ENCODE data around the gene ABCE1.
"Not testable (repeated sequence)": the region's sequence is repeated elsewhere in the genome, so short reads cannot be mapped to it uniquely, and the experiment has no call there.

Gene ABCE1

DNA sequence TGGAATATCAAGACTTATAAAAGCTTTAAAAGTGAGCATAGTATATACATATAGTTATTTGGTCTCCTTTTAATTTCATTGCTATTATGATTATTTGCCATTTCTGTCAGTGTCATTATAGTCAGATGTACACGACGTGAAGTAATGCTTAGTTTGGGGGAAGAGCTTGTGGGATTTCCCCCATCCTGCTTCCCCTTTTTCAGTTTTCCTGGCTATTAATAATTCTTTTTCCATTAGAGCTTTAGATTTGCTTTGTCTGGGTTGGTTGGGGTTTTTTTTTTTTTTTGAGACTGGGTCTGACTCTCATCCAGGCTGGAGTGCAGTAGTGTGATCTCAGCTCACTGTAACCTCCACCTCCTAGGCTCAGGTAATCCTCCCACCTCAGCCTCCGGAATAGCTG is 5.4 kb downstream of the ABCE1 start:
- DNase-seq: no peak

DNA sequence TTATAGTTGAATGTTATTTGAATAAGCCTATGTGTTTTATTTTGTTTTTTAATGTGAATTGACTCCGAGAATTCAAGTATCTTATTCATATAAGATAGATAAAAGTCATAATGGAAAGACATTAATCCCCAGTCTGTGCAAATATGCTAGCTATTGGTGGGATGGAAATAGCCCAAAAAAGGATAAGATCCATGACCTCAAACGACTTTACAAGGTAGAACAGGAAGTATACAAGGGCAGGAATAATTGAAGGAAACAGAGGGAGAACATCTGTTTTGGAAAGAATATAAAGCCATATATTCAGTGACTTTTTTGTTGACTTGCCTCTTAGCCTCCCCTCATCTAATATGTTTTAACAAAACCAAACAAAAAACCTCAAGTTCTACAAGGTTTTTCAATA is 9.0 kb downstream of the ABCE1 start:
- no peak for DNase-seq

DNA sequence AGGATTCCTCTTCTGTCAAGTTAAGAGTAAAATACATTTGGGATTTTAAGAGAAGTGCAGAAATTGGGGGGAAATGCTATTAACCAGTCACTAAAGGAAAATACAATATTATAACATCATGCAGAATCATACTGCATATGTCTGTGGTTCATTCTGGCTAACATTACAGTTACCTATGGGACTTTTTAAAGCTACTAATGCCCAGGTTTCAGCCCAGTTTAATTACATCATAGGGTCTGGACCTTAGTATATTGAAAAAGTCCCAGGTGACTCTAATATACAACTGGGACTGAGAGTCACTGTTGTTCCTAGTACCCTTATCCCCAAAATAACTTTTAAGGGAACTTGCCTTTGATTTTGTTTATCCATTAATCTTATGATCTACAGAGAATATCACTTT is 10.0 kb downstream of the ABCE1 start:
- no peak for DNase-seq

DNA sequence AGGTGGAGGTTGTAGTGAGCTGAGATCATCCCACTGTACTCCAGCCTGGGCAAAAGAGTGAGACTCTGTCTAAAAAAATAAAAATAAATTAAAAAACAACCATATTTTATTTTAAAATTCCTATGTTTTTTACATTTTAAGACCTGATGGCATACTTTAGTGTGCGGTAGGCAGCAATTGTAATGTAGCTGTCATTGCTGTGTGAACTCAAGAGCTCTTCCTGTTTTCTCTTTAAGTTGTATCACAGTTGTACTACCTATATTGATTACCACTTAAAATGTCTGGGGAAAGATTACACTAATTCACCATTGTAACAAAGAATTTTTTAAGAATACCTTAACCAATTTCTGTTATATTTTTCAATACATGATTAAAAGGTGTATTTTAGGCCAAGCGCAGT is 27.3 kb downstream of the ABCE1 start:
- DNase-seq: no peak

DNA sequence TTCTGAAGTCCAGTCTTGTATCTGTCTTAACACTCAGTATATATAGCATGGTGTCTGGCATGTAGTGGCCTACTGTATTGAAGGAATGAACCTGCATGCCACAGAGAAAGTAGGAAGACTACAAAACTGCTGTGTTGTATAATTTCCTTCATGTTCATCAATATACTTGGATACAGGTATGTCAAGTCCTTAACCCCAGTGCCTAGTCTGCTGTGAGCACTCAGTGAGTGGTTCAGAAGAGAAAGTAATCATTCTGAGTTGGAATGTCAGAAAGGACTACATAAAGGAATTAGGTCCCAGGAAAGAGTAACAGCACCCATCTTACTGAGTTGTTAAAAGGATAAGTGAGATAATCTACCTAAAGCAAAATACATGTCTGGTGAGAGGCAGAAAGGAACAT is 32.0 kb downstream of the ABCE1 start:
- DNase-seq: no peak

DNA sequence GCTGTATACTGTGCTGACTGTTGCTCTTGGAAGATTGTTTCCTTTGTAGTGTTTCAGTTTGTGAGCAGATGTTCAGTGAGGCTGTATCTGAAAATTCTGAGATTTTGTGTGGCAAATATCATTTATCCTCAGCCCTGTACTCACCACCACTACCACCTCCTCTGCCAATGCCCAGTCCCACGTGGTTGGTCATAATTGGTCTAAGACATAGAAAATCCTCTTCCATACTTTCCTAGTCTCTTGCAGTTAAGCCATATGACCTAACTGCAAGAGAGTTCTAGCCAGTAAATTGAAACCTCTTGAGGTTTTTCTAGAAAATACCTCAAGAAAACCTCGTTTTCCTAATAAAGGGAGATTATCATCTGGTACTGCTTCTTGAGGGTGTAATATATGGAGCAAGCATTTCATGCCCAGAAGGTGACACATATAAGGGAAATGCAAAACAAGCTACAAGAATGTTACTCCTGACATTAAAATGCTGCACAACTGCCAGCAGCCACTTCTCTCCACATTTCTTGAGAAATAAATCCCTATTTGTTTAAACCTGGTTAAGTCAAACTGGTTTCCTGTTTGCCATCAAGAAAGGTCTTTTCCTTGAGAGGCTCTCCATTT is 32.8 kb downstream of the ABCE1 start:
- no peak for DNase-seq

DNA sequence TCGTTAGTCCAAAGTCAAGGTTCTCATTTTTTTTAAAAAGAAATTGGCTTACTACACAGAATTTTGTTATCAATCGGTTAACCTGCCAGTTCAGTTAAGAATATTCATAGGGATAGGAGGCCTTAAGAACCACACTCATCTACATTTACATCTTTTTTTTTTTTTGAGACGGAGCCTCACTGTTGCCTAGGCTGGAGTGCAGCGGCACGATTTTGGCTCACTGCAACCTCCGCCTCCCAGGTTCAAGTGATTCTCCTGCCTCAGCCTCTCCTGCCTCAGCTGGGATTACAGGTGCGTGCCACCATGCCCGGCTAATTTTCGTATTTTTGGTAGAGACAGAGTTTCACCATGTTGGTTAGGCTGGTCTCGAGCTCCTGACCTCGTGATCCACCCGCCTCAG is 33.7 kb downstream of the ABCE1 start:
- no peak for DNase-seq

DNA sequence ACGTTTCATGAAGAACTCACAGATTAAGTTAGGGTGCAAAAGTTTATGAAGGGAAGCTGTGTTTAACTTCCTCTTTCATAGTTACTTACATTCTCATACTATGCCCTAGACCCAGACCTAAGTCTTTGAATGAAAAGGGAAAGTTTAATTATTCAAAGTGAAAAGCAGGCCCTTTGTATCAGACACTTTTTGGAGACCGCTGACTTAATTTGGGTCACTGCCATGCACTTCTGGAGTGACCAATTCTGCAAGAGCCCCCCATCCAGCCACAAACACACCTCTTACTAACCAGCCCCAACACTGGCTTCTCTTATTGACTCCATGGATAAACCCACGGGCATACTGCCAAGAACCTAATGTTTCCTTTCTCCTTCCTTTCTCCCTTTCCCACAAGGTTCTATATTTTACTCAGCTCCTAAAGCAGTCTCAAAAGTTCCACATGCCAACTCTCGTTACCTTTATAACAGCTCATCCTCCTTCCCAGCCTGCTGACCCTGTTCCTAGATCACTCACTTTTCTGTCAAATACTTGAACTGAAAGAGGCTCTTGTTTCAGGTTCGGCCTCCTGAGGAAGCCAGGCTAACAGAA is 34.5 kb downstream of the ABCE1 start:
- peak; percentile 30 for DNase-seq

DNA sequence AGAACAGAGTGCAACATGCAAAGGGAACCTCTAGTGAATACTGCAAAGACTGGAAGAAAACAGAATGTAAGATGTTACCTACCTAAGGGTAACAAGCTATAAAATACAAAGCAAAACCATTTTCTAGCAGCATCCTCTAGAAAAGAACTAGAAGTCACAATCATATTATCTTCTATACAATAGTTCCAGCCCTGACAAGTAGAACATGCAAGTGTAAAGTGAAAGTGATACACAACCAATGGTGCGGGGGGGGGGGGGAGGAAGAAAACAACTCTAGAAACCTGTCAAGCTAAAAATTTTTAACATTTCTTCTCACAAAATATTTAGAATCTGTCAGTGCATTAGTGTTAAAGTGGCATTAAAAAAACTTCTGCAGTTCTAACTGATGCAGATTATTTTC is 38.1 kb downstream of the ABCE1 start:
- not testable (repeated sequence) for DNase-seq

DNA sequence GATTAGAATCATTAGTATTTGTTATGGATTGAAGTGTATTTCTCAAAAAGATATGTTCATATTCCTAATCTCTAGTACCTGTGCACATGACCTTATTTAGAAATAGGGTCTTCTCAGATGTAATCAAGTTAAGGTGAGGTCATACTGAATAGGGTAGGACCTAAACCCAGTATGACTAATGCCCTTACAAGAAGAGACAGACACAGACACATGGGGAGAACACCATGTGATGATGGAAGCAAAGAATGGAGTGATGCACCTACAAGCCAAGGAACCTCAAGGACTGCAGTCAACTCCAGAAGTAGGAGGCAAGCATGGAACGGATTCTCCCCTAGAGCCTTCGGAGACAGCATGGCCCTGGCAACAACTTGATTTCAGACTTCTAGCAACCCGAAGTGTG is 50.9 kb downstream of the ABCE1 start:
- no peak for DNase-seq

DNA sequence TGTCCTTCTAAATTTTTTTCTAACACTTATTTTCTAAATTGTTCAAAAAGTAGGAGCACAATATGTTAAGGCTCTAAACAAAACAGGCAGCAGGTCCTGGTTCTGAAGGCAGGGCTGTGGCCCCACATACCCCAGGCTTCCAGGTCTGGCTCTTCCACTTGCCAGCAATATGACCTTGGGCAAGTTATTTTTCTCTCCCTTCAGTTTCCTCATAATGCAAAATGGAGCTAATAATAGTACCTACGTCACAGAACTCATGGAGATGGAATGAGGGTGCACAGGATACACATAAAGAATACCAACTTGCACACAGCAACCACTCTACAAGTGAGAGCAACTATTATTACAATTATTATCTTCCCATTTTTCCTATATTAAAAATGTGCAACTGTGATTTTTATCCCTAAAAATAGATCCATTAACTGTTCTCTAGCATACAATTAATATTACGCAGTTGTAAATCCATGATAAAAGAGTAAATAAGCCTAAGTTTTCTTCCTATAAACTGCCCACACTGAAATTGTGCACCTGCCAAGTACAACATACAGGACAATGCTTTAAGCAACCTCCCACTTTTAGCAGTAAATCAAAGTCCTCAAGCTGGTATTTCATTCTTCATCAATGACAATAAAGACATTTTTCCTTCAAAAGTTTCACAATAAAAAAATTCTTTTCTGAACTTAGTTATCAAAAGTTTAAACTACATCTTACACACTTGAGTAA is 55.2 kb downstream of the ABCE1 start:
- no peak for DNase-seq

DNA sequence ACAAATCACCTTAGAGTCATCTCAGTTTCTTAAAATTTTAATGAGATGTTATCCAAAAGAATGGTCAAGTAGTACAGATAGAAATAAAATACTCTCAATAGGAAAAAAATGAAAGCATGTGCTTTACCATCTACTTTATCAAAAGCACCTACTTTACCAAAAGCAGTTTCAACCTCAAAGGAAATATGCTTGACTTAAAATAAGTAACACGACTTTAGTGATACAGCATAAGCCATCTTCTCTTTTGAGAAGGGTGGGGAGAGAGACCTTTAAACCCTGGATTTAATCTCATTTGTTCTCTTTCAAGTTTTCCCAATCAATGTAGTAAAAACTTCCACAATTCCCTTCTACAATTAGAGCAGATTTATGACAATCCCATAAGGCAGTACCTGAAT is 55.8 kb downstream of the ABCE1 start:
- no peak for DNase-seq

DNA sequence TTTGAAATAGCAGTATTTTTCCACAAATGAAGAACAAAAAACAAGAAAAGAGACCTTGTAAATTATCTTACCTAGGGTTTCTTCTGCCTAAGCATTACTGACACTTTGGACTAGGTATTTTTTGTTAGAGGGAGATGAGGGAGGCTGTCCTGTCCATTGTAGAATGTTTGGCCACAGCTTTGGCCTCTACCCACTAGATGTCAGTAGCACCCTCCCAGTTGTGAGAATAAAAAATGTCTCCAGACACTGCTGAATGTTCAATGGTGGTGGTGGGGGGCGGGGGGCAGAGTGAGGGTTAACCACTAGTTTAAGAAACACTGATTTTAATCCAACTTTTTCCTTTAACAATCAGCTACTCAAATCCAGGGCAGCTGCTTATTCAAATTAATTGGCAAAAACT is 56.5 kb downstream of the ABCE1 start:
- DNase-seq: no peak

DNA sequence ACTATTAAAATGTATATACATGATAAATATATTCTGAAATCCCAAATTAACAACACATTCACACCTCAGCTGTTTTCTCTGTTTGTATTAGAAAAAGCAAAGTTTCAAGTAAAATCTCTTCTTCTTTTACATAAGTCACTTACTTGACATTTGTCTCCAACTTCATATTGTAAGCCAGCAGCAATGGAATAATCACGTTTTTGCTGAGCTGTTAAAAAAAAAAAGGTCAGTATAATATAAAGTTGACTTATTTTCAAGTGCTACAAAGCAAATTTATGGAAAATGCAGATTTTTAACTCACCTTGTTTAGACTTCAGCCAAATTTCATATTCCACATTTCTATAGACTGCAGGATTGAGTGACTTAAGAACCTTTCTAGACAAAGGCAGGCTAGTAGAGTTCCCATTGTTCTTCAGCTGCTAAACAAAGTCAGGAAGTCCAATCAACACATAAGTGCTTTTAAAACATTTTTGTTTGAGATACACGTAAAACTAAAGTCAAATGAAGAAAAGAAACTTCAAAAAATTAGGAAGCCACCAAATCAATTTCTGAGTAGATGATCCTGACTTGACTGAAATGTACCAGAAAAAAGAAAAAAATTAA is 57.3 kb downstream of the ABCE1 start:
- no peak for DNase-seq

DNA sequence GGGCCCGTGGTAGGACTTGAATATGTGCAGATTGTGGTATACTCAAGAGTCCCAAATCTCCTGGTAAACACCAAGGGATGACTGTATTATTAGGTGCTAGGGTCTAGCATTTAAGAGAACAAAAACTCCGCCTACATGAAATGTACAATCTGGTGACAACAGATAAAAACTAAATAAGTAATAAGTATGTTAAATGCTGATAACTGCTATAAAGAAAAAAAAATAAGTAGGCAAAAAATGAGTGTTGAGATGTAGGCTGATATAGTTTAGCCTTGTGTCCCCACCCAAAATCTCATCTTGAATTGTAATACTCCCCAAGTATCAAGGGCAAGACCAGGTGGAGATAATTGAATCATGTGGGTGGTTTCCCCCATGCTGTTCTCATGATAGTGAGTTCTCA is 58.9 kb downstream of the ABCE1 start:
- no peak for DNase-seq

DNA sequence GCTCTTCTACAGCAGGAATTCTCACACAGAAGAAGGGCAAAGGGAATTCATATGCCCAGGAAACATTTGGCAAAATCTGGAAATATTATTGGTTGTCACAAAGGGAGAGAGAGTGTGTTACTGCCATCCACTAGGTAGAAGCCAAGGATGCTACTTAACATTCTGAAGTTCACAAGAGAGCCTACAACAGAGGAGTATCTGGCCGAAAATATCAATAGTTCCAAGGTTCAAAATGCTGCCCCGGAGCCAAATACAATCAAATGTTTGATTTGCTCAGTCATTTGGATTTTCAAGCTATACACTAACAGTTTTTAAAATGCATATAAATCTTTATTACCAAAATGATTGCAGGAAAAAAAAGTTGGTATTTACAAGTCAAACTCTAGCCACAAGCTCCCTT is 63.4 kb downstream of the ABCE1 start:
- DNase-seq: no peak

DNA sequence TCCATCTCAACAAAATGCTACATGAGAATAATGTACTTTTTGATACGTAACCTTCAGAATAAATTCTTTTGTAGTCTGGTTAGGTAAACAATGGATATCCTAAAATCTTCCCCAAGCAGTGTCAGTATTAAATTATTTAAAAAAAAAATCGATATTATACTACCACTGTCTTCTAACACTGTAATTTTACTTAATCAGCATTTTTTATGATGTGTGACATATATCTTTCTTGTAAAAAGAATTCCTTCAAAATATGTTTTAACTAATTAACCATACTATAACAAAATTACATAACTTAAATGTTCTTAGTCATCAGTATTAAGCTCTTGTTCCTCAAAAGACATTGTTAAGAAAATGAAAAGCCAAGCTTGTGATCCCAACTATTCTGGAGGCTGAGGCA is 69.8 kb downstream of the ABCE1 start:
- no peak for DNase-seq

DNA sequence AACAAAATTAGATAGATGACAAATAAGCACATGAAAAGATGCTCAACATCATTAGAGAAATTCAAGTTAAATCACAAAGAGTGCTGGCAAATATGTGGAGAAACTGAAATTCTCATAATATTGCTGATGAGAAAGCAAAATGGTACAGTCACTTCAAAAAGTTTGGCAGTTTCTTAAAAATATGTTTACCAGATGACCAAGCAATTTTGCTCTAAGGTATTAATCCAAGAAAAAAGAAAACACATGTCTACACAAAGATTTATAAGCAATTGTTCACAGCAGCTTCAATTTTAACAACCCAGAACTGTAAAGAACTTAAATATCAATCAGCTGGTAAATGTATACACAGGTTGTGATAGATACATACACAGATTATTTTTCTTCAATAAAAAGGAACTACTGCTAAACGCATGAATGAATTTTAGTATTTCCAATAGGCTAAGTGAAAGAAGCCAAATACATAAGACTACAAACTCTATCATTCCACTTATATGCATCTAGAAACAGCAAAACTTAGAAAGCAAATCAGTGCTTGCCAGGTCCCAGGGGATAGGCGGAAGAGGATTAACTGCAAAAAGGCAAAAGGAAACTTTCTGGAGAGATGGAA is 70.6 kb downstream of the ABCE1 start:
- DNase-seq: no peak

DNA sequence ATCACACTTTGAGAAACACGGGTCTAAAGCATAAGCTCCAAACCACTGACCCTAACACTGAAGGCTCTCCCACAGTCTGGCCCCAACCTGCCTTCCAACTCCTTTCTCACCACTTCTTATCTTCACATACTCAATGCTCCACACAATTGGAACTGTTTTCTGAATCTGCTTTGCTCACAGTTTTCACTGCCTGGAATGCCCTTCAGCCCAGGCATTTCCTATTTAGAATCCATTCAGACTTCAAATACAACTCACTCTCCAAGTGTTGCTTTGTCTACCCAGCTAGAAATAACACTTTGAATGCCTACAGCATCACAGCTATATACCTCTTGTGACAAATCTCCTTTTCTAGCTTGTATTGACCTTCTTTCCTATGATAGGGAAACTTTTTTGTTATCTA is 72.1 kb downstream of the ABCE1 start:
- DNase-seq: no peak

DNA sequence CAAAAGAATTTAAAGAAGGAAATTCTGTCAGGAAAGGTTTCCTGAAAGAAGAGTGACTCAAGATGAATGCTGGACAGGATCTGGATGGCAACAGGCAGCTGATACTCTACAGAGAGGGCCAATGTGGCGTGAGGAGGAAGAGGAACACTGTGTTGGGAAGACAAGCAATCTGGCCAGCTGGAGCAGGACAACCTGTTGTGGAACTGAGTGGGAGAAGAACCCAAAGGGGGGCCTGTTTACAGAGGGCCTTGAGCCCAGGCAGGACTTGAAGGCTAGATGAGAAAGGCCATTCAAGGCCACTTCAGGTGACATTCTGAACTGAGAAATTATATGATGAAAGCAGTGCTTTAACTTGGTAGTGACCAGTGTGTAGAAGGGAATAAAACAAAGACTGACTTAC is 73.8 kb downstream of the ABCE1 start:
- no peak for DNase-seq

DNA sequence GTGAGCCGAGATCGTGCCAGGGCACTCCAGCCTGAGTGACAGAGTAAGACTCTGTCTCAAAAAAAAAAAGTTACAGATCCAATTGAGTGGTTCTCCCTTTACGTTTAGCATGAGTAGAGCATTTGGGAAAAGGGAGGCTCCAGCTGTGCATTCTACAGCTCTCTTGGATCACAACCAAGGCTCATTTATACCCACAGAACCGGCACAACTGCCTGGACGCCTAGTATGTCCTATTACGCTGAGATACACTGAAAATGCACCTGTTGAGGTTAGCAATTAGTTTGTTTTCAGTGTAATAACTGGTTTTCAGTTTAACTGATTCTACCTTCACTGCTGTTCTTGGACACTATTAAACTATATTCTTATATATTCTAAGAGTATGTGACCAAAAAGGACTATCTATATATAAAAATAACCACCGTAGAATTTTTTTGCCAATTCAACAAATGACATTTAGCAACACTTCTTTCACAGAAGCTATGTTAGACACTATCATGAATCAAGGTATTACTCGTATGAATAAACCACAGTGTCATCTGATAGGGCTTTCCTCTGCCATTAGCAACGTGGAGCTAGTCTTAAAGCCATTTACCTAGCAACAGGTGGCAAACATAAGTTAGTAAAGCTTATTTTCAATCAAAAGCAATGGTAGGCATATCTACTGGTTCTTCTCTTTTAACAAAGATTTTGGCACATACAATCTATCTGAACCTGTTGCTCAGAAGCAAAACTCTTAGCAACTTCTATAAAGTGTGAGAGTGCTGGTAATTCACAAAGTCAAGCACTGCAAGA is 78.7 kb downstream of the ABCE1 start:
- no peak for DNase-seq

DNA sequence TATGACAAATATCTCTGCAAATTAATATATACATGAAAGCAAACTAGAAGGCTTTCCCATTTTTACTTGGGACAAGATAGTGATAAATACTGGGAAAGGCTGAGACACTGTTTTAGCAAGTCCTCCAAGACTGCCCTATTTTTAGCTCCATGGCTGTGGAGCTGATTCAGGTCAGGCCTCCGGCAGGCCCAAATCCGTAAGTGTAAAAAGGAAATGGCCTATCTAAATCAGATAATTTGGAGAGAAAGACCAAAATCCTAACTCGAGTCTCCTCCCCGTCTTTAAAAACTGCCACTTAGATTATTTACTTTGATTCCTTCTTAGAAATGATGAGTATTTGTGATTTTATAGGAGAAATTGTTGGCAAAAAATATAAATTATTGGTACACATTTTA is 79.4 kb downstream of the ABCE1 start:
- DNase-seq: no peak

DNA sequence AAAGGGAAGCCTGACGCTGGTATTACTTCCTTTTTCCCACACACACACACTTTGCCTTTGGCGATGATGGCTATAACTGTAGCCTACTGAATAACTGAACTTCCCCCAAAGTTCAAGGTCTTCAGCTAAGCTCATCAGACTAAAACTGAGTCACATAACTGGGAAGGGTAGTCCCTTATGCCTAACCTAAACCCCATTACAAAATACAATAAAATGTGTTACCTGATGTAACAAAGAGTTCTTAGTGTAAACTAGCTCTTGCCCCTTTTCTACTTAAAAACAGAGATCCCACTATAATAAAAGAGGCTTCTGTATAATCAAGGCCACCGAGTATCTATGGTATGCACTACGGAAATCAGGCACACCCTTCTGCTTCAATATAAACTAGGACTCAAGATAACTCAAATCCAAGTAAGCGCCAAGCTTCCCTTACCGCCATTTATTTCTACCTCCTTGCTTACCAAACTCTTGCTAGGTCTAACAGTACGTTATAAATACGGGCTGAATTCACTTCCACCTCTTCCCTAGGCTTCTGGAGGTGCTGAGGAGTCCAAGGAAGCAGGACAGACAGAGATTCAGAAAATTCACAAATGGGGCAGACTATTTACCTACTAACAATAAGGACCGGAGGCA is 79.9 kb downstream of the ABCE1 start:
- DNase-seq: peak; percentile 15

Data from activated CD4-positive, alpha-beta T cell treated with anti-CD3 and anti-CD28 coated beads for 48 hours (primary cell).